Activated CD8-positive, alpha-beta memory T cell treated with anti-CD3 and anti-CD28 coated beads, Interleukin-2, amount 50 U/mL, for 48 hours (primary cell): ENCODE data around the gene RNF130.
"Not testable (repeated sequence)": the region's sequence is repeated elsewhere in the genome, so short reads cannot be mapped to it uniquely, and the experiment has no call there.

Source experiments
- DNase-seq: peaks from one replicate; pipeline ENCODE4 v3.0.0-alpha.2; 2020

The RNF130 gene

DNA sequence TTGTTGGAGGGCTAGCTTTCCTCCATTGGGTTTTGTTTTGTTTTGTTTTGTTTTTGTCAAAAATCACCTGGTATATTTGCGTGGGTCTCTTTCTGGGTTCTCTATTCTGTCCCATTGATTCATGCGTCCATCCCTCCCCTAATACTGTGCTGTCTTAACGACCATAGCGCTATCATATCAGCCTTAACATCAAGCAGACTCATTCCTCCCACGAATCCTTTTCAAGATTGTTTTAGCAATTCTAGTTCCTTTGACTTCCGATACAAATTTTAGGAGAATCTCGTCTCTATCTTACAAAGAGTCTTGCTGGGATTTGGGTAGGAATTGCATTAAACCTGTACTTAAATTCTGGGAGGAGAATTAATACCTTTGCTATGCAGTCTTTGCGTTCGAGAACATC lies 31.1 kb upstream of the RNF130 start:
- DNase-seq: no peak

DNA sequence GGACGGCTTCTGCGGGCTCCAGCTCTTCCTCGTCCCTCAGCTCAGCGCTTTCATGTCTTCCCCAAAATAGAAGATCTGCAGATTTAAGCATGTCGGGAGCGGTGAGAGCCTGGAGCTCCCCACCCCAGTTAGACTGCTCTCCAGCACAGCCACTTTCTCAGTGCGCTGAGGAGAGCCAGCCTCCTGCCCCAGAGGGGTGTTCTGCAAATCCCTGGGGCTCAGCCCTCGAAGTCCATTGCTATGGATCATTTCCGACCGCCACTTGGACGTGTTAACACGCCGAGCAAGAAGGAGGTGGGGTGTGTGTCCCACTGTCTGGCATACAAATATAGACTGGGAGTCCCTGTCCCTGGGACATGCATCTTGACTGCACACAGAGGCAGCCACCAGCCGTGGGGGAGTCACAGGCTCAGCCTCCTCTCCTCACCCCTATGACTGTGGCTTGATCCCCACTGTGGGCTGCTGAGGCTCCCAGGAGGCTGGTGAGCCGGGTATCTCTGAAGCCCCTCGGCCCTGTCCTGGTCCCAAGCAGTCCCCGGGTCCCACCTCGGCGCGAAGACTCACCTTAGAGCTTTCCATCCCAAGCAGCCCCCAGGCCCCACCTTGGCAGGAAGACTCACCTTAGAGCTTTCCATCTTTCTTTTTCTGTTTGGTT lies 30.0 kb upstream of the RNF130 start:
- peak; percentile 36 for DNase-seq

DNA sequence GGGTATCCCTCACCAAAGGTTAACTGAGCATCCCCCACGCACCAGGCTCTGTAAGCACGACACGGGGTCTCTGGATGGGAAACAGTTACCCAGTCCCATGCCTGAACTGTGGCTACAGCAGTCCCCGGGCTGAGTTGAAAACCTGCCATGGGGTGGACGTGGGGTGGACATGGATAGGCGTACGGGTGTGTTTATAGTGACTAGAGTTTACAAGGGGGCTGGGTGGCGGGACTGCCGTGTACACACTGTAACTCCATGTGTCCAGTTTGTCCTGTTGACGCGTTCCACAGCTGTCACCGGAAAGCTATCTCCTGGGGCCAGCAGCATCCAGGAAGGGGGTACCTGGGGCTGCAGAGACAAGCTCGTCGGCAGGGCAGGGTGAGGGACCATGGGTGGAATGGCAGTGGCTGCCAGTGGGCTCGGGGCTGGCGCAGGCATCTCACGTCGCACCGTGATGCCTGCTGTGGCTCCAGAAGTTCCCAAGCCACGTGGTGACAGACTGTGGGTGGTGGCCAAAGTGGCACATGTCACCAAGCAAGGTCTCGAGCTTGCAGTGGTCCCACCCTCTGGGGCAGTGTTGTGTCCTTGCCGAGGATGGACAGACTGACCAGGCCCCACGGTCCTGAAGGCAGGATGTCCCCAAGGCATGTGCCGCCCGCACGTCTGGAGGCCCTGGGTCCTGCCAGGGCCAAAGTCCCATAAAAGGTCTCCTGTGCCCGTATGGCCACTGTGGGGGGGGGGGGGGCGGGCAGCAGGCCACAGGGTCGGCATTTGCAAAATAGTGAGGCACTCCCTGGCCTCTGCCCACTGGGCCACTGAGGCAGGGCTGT lies 29.3 kb upstream of the RNF130 start:
- DNase-seq: peak; percentile 38

DNA sequence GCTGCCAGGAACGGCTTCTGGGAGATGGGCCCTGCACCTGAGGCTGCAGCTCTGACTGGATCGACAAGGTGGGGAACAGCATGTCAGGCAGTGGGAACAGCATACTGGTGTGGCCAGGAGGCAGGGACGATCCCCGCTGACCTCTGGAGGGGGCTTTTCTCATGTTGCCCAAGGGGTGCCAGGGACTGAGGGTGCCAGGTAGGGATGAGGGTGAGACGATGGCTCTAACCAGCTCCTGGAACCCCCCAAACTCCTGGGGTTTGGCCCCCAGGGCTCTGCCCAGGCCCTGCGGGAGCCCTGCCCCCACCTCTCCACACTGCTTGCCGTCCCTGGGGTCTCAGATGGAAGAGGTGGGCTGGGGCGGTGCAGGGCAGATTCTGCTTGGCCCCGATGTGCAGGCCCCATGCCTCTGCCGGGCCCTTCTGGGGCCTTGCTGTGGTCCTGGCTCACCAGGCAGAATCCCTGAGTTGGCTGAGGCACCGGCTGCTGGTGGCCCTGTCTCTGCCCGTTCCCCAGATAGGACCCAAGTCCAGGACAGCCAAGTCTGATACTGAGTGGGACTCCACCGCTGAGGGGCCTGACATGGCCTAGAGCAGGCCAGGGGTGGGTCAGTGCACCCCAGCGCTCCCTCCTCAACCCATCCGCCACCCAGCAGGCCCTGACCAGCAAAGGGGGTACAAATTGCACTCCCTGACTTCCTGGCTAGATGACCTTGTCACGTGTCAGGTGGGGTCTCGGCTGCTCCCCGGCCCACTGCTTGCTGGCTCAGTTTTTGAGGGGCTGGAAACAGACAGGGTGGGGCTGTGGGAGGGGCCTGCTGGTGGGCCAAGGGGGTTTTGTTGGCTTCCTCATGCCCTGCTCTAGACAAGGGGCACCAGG lies 28.4 kb upstream of the RNF130 start:
- peak; percentile 42 for DNase-seq

DNA sequence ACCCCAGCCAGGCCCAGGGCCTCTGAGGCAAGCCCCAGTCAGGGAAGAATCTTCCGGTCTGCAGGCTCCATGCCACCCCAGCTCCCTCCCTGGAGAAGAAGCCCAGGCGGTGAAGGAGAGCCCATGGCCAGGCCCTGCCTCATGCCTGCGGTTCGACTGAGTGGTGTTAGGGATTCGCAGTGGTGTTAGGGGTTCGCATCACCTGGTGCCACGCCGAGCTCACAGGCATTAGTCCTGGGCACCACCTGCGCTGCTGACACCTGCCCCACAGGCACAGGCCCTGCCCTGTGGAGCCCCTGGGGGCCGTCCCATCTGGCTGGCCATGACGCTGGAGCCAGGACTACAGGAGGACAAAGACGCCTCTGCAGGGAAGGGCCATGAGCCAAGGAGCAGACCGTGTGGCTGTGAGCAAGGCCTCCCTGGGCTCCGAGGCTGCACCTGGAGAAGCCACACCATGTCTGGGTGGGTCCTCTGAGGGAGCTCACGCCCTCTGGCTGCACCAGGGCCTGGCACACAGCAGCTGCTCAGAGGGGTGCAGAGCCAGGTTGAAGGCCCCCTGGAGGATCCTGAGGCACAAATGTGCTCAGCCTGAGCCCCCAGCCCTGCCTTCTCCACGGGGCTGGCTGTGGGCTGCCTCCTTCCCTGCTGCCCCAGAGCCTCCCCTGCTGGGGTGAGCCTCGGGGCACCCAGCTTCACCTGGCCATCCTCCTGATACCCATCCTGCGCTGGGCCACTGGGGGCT lies 27.6 kb upstream of the RNF130 start:
- DNase-seq: peak; percentile 26

DNA sequence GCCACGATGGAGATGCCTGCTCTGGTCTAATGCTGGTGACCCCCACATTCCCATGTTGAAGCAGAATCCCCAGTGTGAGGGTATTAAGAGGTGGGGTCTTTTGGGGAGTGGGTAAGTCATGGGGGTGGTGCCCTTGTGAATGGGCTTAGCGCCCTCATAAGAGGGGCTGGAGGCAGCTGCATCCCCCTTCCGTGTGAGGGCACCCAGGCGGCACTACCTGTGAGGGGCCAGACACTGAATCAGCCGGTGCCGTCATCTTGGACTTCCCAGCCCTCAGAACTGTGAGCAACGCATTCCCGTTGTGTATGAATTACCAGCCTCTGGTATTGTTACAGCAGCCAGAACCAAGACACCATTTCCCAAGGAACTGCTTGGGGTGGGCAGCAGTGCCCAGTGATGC lies 27.0 kb upstream of the RNF130 start:
- DNase-seq: peak; percentile 23

DNA sequence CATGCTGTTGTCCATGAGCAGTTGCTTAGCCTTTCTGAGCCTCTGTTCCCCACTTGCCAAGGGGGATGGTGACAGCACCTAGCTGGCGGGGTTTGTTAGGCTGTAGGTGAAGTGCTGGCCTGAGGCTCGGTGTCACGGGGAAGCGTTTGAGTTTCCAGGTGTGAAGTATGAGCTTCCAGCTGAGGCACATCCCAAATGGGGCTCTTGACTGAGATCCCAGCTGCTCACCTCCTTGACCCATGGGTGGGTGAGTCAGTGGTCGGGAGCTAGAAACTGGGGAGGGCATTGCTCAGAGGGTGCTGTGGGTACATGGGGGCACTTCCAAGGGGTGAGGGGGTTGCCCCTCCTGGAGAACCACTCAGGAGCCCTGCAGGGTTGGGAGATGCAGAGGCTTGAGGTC lies 26.4 kb upstream of the RNF130 start:
- no peak for DNase-seq

DNA sequence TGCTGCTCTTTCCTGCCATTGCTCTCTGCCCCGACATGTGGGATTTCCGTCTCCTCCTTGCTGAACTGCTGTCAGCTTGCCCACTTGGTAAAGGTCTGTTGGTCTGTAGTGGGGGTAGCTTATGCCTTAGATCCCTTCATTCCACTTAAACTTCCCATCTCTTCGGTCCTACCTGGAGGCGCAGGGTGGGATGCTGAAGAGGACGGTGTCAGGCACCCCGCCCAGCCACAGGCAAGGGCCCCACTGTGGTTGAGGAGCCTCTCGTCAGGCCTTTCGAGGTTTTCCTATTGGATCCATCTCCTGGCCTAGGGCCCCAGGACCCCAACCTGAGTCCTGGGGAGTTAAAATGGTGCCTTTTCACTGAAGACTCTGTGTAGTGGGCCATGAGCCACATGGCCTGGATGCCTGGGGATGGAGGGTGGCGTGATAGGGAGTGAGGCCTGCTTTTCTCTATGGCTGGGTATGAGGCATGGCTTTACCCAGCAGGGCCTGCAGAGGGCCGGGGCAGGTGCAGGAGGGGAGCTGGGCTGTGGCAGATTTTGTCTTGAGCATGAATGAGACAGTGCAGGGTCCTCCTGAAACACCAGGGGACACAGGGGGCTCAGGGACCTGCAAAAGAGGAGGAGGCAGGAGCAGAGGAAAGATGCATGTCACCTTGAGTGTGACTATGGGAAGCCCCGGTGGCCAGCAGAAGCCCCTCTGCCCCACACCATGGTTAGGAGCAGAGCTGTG lies 25.8 kb upstream of the RNF130 start:
- DNase-seq: peak; percentile 37

DNA sequence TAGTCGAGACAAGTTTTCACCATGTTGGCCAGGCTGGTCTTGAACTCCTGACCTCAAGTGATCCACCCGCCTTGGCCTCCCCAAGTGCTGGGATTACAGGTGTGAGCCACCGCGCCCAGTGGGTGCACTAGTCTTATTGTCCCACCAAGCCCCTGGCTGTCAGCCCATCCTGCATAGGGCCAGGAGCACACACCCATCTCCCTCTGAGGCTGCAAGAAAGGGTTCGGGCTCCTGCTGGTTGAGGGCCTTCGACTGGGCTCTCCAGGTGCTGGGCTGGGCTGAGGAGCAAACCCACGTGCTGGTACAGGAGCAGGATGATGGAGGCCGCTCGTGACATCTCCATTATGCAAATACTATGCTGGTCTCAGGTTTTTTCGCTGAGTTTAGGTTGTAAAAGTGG lies 25.1 kb upstream of the RNF130 start:
- peak; percentile 30 for DNase-seq

DNA sequence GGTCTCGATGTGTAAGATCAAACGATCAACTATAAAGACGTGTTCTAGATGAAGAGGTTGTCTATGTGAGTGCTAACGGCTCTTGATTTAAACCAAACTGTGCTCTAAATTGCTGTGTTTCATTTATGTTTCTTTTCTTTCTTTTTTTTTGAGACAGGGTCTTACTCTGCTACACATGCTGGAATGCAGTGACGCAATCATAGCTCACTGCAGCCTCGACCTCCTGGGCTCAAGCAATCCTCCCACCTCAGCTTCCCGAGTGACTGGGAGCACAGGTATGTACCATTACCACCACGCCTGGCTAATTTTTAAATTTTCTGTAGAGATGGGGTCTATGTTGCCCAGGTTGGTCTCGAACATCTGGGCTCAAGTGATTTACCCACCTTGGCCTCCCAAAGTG lies 24.0 kb upstream of the RNF130 start:
- DNase-seq: no peak

DNA sequence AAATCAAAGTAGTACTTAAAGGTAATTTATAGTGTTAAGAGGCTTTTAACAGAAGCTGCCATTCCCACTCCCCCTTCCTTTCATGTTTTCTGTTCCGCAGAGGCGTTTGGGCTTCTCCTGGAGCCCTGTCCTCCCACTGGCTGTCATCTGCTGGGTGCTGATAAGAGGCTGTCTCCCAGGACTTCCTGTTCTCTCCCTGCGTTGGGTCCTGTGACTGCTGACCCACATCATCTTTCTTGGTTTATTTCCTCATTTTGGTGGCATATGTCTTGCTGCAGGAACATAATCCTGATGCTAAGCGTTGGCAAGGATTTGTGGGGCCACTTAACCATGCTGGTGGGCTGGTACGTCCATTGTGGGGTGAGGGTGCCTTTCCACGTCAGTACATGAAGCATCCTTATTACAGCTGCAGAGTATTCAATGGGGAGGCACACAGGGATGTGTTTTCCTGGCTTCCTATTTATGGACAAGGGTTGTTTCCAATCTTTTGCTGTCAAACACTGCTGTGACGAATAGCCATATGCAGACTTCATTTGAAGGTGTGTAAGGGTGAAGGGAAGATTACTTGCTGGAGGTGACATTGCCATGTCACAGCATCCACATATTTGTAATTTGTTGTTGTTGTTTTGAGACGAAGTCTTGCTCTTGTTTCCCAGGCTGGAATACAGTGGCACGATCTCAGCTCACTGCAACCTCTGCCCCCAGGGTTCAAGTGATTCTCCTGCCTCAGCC lies 22.3 kb upstream of the RNF130 start:
- DNase-seq: no peak

DNA sequence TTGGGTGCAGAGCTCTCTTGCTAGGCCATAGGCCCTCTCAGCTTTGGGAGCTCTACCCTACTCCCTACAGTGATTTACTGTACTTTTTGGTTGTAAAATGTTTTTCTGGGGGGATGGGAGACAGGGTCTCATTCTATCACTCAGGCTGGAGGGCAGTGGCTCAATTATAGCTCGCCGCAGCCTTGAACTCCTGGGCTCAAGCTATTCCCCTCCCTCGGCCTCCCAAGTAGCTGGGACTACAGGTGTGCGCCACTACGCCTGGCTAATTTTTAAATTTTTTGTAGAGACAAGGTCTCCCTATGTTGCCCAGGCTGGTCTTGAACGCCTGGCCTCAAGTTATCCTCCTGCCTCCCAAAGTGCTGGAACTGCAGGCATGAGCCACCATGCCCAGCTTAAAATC lies 21.7 kb upstream of the RNF130 start:
- no peak for DNase-seq

DNA sequence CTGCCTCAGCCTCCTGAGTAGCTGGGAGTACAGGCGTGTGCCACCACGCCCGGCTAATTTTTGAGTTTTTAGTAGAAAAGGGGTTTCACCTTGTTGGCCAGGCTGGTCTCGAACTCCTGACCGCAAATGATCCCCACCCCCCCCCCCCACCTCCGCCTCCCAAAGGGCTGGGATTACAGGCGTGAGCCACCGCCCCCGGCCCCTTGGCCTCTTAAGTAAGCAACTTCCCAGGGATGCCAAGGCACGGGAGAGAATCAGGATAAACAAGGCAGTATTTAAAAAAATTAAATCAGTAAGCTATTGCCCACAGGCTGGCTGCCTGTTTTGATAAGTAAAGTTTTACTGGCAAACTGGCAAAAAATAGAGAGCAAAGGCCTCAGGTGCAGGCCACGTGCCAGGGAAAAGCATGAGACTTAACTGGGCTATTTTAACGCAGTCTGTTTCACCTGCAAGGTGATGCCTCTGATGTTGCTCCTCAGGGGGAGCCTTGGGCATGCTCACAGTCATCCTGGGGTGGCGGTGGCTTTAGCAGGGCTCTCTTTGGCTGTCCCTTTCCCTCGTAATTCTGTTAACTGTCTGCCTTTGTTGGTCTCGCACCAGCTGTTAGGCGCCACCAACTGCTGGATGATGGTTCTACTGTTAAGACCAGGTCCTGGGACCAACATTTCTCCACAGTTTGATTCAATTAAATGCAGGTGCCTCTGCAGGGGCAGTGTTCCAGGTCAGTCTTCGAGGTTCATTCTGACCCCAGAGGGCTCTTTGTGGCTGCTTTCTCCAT lies 19.4 kb upstream of the RNF130 start:
- no peak for DNase-seq

DNA sequence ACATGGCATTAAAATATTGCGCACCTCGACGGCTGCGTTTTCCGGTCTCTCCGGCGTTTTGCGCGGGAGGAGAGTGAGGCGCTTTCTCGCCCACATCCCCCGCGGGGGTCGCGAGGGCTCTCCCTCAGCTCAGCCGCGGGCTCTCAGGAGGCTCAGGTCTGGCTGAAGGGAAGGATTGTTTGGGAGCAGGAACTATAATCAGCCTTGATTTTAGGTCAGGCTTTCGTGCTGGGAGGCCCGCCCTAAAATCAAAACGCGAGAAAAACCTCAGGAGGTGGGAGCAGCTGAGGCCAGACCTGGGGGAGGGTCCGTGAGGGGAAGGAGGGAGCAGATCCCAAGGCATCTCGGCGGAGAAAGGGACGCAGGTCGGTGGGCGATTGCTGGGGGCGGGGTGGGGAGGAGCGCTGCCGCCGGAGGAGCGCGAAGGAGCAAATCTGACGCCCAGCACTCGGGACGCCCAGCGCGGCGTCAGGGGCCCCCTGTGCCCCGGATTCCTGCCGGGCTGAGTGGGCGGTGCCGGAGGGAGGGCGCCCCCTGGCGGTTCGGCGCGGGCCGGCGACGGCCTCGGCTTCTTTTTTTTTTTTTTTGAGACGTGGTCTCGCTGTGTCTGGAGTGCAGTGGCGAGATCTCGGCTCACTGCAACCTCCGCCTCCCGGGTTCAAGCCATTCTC lies 18.7 kb upstream of the RNF130 start:
- peak; percentile 94 for DNase-seq

DNA sequence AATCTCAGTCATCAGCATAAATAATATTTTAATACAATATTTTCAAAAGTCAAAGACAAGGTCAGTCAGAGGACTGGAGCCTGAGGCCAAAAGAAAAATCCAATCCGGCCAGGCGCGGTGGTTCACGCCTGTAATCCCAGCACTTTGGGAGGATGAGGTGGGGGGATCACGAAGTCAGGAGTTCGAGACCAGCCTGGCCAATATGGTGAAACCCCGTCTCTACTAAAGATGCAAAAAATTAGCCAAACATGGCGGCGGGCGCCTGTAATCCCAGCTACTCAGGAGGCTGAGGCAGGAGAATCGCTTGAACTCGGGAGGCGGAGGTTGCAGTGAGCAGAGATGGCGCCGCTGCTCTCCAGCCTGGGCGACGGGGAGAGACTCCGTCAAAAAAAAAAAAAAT lies 18.1 kb upstream of the RNF130 start:
- not testable (repeated sequence) for DNase-seq

DNA sequence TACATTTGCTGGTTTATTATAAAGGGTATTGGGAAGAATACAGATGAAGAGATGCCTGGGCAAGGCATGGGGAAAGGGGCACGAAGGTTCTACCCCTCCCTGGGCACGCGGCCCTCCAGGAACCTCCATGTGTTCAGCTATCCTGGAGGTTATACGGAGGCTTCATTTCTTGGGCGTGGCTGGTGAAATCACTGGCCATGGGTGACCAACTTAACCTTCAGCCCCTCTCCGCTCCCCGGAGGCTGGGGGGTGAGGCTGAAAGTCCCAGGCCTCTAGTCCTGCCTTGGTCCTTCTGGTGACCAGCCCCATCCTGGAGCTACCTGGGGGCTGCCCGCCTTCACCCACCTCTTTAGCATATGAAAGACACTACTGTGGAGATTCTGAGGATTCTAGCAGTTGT lies 17.0 kb upstream of the RNF130 start:
- DNase-seq: no peak

DNA sequence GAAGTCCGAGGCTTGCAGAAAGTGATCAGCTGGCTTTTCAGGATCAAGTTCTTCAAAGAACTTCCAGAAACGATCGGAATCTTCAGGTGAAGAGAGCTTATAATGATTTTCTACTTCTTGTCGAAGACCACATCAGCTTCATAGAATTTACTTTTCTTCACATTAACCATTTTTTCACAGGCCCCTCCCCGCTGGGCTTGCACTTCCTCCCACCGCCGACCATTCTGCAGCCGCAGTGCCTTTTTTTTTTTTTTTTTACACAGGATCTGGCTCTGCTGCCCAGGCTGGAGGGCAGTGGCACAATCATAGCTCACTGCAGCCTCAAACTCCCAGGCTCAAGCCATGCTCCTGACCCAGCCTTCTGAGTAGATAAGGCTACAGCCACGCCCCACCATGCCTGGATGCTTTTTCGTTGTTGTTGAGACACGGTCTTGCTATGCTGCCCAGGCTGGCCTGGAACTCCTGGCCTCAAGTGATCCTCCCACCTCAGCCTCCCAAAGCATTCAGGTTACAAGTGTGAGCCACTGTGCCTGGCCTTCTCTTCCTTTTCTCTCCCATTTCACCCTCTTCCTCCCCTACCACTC lies 15.3 kb upstream of the RNF130 start:
- DNase-seq: no peak

DNA sequence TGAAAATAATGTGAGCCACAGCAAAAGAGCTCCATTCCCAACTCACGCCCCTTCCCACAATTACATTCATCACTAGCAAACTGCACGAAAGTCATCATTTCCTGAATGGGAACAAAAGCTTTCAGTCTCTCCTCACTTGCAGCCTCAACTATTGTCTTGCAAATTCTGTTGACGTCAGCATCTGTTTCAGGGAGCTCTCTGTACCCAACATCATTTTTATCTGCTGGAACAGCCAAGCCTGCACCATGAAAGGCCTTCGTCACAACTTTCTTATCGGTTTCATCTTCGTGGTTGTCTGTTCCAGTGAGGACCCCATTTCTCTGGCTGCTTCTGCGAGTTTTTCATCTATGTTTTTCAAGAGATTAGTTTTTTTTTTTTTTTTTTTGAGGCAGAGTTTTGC lies 14.3 kb upstream of the RNF130 start:
- no peak for DNase-seq
